ENCODE results near the gene MAX. TPM values are rescaled to one million over a fixed set of nuclear protein-coding genes. Genes with fewer than 3 reads are reported as not detected.

Gene MAX
- total and polyA plus RNA-seq, 2 experiments from 2014 or later: 25.0 to 27.7 TPM

GRCh38 chr14:65040666-65041433, 61.5 kb downstream of the MAX start (continued):
- no peak for TF ChIP-seq ZNF462 (CRISPR knock-in tag; IDR thresholded peaks at IDR 0.05)
- TF ChIP-seq EZH2 (IDR thresholded peaks at IDR 0.05; ENCODE audit: low read depth, unreplicated experiment): no peak
- no peak for TF ChIP-seq STAT1 (IDR thresholded peaks at IDR 0.05; ENCODE audit: unreplicated experiment)
- TF ChIP-seq JUNB (IDR thresholded peaks at IDR 0.05; ENCODE audit: unreplicated experiment): no peak
- TF ChIP-seq CTCF (conservative IDR thresholded peaks at IDR 0.05; ENCODE audit: low read depth in 2 of 2): no peak

GRCh38 chr14:65038966-65039365, 63.4 kb downstream of the MAX start:
- Histone ChIP-seq H3K9me2 (ENCODE audit: insufficient read depth) (no peaks in the 10 kb centered on the region), H3K4me3 (no peak overlapping the region), H3K4me1 (ENCODE audit: insufficient read depth) (no peaks in the 10 kb centered on the region), H3K27me3 (ENCODE audit: insufficient read depth) (no peaks in the 10 kb centered on the region), H3K36me3 (ENCODE audit: insufficient read depth) (no peaks in the 10 kb centered on the region), H3K4me2 (no peak overlapping the region), H3K27ac (ENCODE audit: low read depth) (no peak overlapping the region), H3K79me2 (replicated peaks; ENCODE audit: insufficient read depth) (no peaks in the 10 kb centered on the region), H4K20me1 (replicated peaks; ENCODE audit: insufficient read depth) (no peaks in the 10 kb centered on the region), H2AFZ (no peak overlapping the region), H3F3A (replicated peaks; ENCODE audit: low read depth) (no peaks in the 10 kb centered on the region)
- H3K4me1 Mint-ChIP-seq: no peaks in the 10 kb centered on the region
- DNase-seq (ENCODE audit: low spot score) (no peak), ATAC-seq (no peak)
- no peaks in the 10 kb centered on the region for H3K27me3 Mint-ChIP-seq (ENCODE audit: insufficient read depth, low read depth, poor library complexity)
- no peak for TF ChIP-seq NANOG (IDR thresholded peaks at IDR 0.05; ENCODE audit: borderline replicate concordance)
- TF ChIP-seq ZNF331 (CRISPR knock-in tag; IDR thresholded peaks at IDR 0.05; ENCODE audit: low read depth): no peak
- H3K36me3 Mint-ChIP-seq (ENCODE audit: low read depth): peaks cover 10% of the 10 kb centered on the region; the same call in 2 of the 3 replicates
- no peak overlapping the region for H3K4me3 Mint-ChIP-seq
- H3K9me3 Mint-ChIP-seq: no peaks in the 10 kb centered on the region
- no peak overlapping the region for H3K27ac Mint-ChIP-seq

All from GM23338 (cell line).